ENCODE results near the gene FRMPD1. TPM values are rescaled to one million over a fixed set of nuclear protein-coding genes. Genes with fewer than 3 reads are reported as not detected.
"Not testable (repeated sequence)": the region's sequence is repeated elsewhere in the genome, so short reads cannot be mapped to it uniquely, and the experiment has no call there.

FRMPD1 gene
- total and polyA plus RNA-seq, 10 of the 15 experiments (the other 5 are each of a cell fraction or from before 2014, with no cell fraction given): 0.01 to 0.08 (median 0.05) TPM; not detected in 6

DNA sequence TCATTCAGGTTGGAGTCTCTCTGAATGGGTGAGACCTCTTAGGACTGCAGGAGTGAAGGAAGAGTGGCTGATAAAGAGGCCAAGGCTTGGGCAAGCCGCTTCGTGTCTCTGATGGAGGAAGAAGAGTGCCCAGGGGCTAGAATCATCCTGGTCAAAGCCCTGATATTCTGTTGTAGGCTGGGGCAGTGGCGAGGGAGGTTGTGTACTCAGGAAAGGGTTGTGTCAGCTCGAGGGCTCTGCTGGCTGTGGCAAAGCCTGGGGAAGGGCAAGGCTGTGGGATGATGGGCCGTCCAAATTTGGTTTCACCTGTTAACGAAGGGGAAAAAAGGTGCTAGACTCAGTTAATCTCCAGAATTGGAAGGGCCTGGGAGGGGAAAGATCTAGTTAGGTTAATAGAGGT is 100.4 kb downstream of the FRMPD1 start:
- ChIA-PET SMC1A (ENCODE audit: uncharacterized antibody, unreplicated experiment) (interaction anchor here (0.6 to 0.8 kb wide), 2 partner anchors 16 to 73 kb away, joined by 3 read pairs; no protein-coding TSS in a partner anchor), RAD21 (ENCODE audit: unreplicated experiment) (no interaction called here), CTCF (interaction anchor here (1.4 kb wide), 1 partner anchor 270 kb away, joined by 4 read pairs; no protein-coding TSS in a partner anchor), POLR2A (interaction anchor here (0.7 kb wide), 1 partner anchor 477 kb away, joined by 4 read pairs; no protein-coding TSS in a partner anchor)
- Histone ChIP-seq H2AFZ (ENCODE audit: control insufficient read depth, low read depth, low read length) (no peak overlapping the region), H3K4me3 (no peak overlapping the region), H4K20me1 (ENCODE audit: control insufficient read depth, insufficient read depth) (no peaks in the 10 kb centered on the region), H3K4me2 (ENCODE audit: control insufficient read depth, insufficient read depth) (no peak overlapping the region), H3K79me2 (ENCODE audit: control insufficient read depth, insufficient read depth, low read length) (peaks cover 10% of the 10 kb centered on the region), H3K27ac (ENCODE audit: control insufficient read depth, insufficient read depth) (no peak overlapping the region), H3K9me3 (replicated peaks; ENCODE audit: control insufficient read depth, insufficient read depth, low read length) (no peaks in the 10 kb centered on the region), H3K27me3 (replicated peaks in 1 of 2; ENCODE audit: control insufficient read depth in 2 of 2, insufficient read depth in 2 of 2, low read length in 1 of 2) (no peaks in the 10 kb centered on the region; a peak in 1 of 4 replicates), H3K4me1 (ENCODE audit: control insufficient read depth, insufficient read depth, low read length) (peaks cover 4% of the 10 kb centered on the region; the same call in 1 of the 2 replicates), H3K36me3 (ENCODE audit: control insufficient read depth in 2 of 2, insufficient read depth in 2 of 2, low read length in 1 of 2) (no peaks in the 10 kb centered on the region), H3K9ac (ENCODE audit: control insufficient read depth, insufficient read depth, low read length) (no peak overlapping the region)
- 56% methylated on average over 6 of the region's 6 CpGs for WGBS (ENCODE audit: insufficient coverage, insufficient replicate concordance, low lambda C conversion rate, missing lambda C conversion rate)
- ATAC-seq: no peak
- TF ChIP-seq HDGF (IDR thresholded peaks at IDR 0.05) (no peak), CBX5 (IDR thresholded peaks at IDR 0.05; ENCODE audit: low read depth) (no peak), PKNOX1 (IDR thresholded peaks at IDR 0.05) (no peak), BCL3 (IDR thresholded peaks at IDR 0.05; ENCODE audit: borderline replicate concordance, insufficient read depth, low read depth, low read length, poor library complexity, severe bottlenecking) (no peak), E2F4 (IDR thresholded peaks at IDR 0.05; ENCODE audit: low read depth, low read length) (no peak), POLR2AphosphoS2 (IDR thresholded peaks at IDR 0.05; ENCODE audit: low read depth, low read length) (no peak), GATAD2B (conservative IDR thresholded peaks at IDR 0.05; ENCODE audit: low read depth) (no peak)
- TF ChIP-seq, protein P1, sequence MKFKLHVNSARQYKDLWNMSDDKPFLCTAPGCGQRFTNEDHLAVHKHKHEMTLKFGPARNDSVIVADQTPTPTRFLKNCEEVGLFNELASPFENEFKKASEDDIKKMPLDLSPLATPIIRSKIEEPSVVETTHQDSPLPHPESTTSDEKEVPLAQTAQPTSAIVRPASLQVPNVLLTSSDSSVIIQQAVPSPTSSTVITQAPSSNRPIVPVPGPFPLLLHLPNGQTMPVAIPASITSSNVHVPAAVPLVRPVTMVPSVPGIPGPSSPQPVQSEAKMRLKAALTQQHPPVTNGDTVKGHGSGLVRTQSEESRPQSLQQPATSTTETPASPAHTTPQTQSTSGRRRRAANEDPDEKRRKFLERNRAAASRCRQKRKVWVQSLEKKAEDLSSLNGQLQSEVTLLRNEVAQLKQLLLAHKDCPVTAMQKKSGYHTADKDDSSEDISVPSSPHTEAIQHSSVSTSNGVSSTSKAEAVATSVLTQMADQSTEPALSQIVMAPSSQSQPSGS (IDR thresholded peaks at IDR 0.05; ENCODE audit: low read length): no peak
- BruUV-seq (replicated peaks): no TSS peak
- no peak for DNase-seq (ENCODE audit: low read depth, low spot score)
- in situ Hi-C loops (cut with MboI): no loop called here
- no peak for FAIRE-seq
- intact Hi-C loops (cut with micrococcal nuclease; ENCODE audit: unreplicated experiment): no loop called here

DNA sequence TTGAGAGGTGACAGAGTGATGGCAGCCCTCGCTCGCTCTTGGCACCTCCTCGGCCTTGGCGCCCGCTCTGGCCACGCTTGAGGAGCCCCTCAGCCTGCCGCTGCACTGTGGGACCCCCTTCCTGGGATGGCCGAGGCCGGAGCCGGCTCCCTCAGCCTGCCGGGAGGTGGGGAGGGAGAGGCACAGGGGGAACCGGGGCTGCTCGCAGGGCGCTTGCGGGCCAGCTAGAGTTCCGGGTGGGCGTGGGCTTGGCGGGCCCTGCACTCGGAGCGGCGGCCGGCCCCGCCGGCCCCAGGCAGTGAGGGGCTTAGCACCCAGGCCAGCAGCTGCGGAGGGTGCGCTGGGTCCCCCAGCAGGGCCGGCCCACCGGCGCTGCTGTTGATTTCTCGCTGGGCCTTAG is 101.0 kb downstream of the FRMPD1 start:
- ChIA-PET RAD21 (ENCODE audit: unreplicated experiment) (interaction anchor here (1.3 kb wide), 1 partner anchor 268 kb away, joined by 3 read pairs; no protein-coding TSS in a partner anchor), SMC1A (ENCODE audit: uncharacterized antibody, unreplicated experiment) (interaction anchor here (0.8 kb wide), 1 partner anchor 15 kb away, joined by 3 read pairs; no protein-coding TSS in a partner anchor), CTCF (interaction anchor here (1.5 kb wide), 1 partner anchor 162 kb away, joined by 3 read pairs; no protein-coding TSS in a partner anchor)
- BruUV-seq (replicated peaks); ATAC-seq; in situ Hi-C loops (cut with MboI); H4K20me1 ChIP-seq (ENCODE audit: control insufficient read depth, insufficient read depth); intact Hi-C loops (cut with micrococcal nuclease; ENCODE audit: unreplicated experiment); H3K27ac ChIP-seq (ENCODE audit: control insufficient read depth, insufficient read depth); H3K9ac ChIP-seq (ENCODE audit: control insufficient read depth, insufficient read depth, low read length); DNase-seq (ENCODE audit: low read depth, low spot score); H3K4me3 ChIP-seq; POLR2A ChIA-PET; H3K36me3 ChIP-seq (ENCODE audit: control insufficient read depth in 2 of 2, insufficient read depth in 2 of 2, low read length in 1 of 2); H2AFZ ChIP-seq (ENCODE audit: control insufficient read depth, low read depth, low read length); H3K4me1 ChIP-seq (ENCODE audit: control insufficient read depth, insufficient read depth, low read length); H3K9me3 ChIP-seq (replicated peaks; ENCODE audit: control insufficient read depth, insufficient read depth, low read length); H3K27me3 ChIP-seq (replicated peaks in 1 of 2; ENCODE audit: control insufficient read depth in 2 of 2, insufficient read depth in 2 of 2, low read length in 1 of 2); H3K4me2 ChIP-seq (ENCODE audit: control insufficient read depth, insufficient read depth); FAIRE-seq: not testable (repeated sequence)
- peaks cover 10% of the 10 kb centered on the region for H3K79me2 ChIP-seq (ENCODE audit: control insufficient read depth, insufficient read depth, low read length)
- WGBS (ENCODE audit: insufficient coverage, insufficient replicate concordance, low lambda C conversion rate, missing lambda C conversion rate): 88% methylated on average over 22 of the region's 30 CpGs

Data from GM12878 (cell line).